ENCODE results near the gene BACE1-AS. TPM values are rescaled to one million over a fixed set of nuclear protein-coding genes. Genes with fewer than 3 reads are reported as not detected.

The BACE1-AS gene
- total RNA-seq, 1 experiment from 2014 or later = 3.6 TPM

- BruUV-seq (replicated peaks) = no TSS peak
- no peak overlapping the region for H3K9ac ChIP-seq (ENCODE audit: low read length)
- DNase-seq (no peak), ATAC-seq (no peak)
- no peak overlapping the region for H3K4me2 ChIP-seq (ENCODE audit: low read length)
- H3K27me3 ChIP-seq (ENCODE audit: low read length) = no peaks in the 10 kb centered on the region
- H3K79me2 ChIP-seq (ENCODE audit: low read length) = no peaks in the 10 kb centered on the region
- no peak overlapping the region for H3K4me3 ChIP-seq (ENCODE audit: low read length)
- no peaks in the 10 kb centered on the region for H3K4me1 ChIP-seq (ENCODE audit: insufficient read depth, low read length)
- H3K9me3 ChIP-seq (ENCODE audit: low read length) = no peaks in the 10 kb centered on the region
- intact Hi-C loops (cut with micrococcal nuclease) = no loop called here
- H3F3A ChIP-seq (ENCODE audit: low read length, unreplicated experiment) = no peaks in the 10 kb centered on the region
- H3K36me3 ChIP-seq (ENCODE audit: low read depth, low read length) = peaks cover 10% of the 10 kb centered on the region; the same call in 1 of the 2 replicates
- H4K20me1 ChIP-seq (ENCODE audit: low read length) = no peaks in the 10 kb centered on the region
- no peak overlapping the region for H3K27ac ChIP-seq (ENCODE audit: low read length)
- CTCF ChIA-PET = no interaction called here
- no peak overlapping the region for H2AFZ ChIP-seq (ENCODE audit: low read length)
- TF ChIP-seq CTCF (conservative IDR thresholded peaks at IDR 0.05; ENCODE audit: low read depth, low read length) = no peak
- no peak for TF ChIP-seq EZH2 (IDR thresholded peaks at IDR 0.05; ENCODE audit: low read length, unreplicated experiment)
- TF ChIP-seq EZH2phosphoT487 (IDR thresholded peaks at IDR 0.05; ENCODE audit: borderline replicate concordance, low read length) = no peak
- POLR2A ChIA-PET (ENCODE audit: unreplicated experiment) = no interaction called here
- no peaks in the 10 kb centered on the region for H3K9me2 ChIP-seq (replicated peaks; ENCODE audit: low read length)
These were observed 3.5 kb upstream of the BACE1-AS start for GRCh38 chr11:117287668-117288067.

- H3K9ac ChIP-seq (ENCODE audit: low read length) = no peak overlapping the region
- H3K36me3 ChIP-seq (ENCODE audit: low read depth, low read length) = peaks cover 6% of the 10 kb centered on the region; the same call in 1 of the 2 replicates
- BruUV-seq (replicated peaks) = no TSS peak
- H3K27me3 ChIP-seq (ENCODE audit: low read length) = no peaks in the 10 kb centered on the region
- no peaks in the 10 kb centered on the region for H3K79me2 ChIP-seq (ENCODE audit: low read length)
- no peaks in the 10 kb centered on the region for H3K9me2 ChIP-seq (replicated peaks; ENCODE audit: low read length)
- no peaks in the 10 kb centered on the region for H3F3A ChIP-seq (ENCODE audit: low read length, unreplicated experiment)
- CTCF ChIA-PET = no interaction called here
- no peaks in the 10 kb centered on the region for H4K20me1 ChIP-seq (ENCODE audit: low read length)
- no peaks in the 10 kb centered on the region for H3K4me1 ChIP-seq (ENCODE audit: insufficient read depth, low read length)
- intact Hi-C loops (cut with micrococcal nuclease) = no loop called here
- H2AFZ ChIP-seq (ENCODE audit: low read length) = no peak overlapping the region
- no peak for ATAC-seq
- POLR2A ChIA-PET (ENCODE audit: unreplicated experiment) = no interaction called here
- no peak overlapping the region for H3K27ac ChIP-seq (ENCODE audit: low read length)
- H3K4me2 ChIP-seq (ENCODE audit: low read length) = no peak overlapping the region
- no peak for TF ChIP-seq EZH2phosphoT487 (IDR thresholded peaks at IDR 0.05; ENCODE audit: borderline replicate concordance, low read length)
- no peak for TF ChIP-seq CTCF (conservative IDR thresholded peaks at IDR 0.05; ENCODE audit: low read depth, low read length)
- TF ChIP-seq EZH2 (IDR thresholded peaks at IDR 0.05; ENCODE audit: low read length, unreplicated experiment) = no peak
- no peaks in the 10 kb centered on the region for H3K9me3 ChIP-seq (ENCODE audit: low read length)
- H3K4me3 ChIP-seq (ENCODE audit: low read length) = no peak overlapping the region
- DNase-seq = no peak
These were observed 1.4 kb upstream of the BACE1-AS start for GRCh38 chr11:117289795-117290194.

GRCh38 chr11:117292616-117293015, 1.5 kb downstream of the BACE1-AS start:
- no peak for ATAC-seq
- intact Hi-C loops (cut with micrococcal nuclease) = no loop called here
- Histone ChIP-seq H3K4me1 (ENCODE audit: insufficient read depth, low read length) (no peaks in the 10 kb centered on the region), H3K27me3 (ENCODE audit: low read length) (no peaks in the 10 kb centered on the region), H3F3A (ENCODE audit: low read length, unreplicated experiment) (no peaks in the 10 kb centered on the region), H3K4me2 (ENCODE audit: low read length) (no peak overlapping the region), H4K20me1 (ENCODE audit: low read length) (no peaks in the 10 kb centered on the region), H3K36me3 (ENCODE audit: low read depth, low read length) (peaks cover 6% of the 10 kb centered on the region; the same call in 1 of the 2 replicates), H3K9ac (ENCODE audit: low read length) (no peak overlapping the region), H3K79me2 (ENCODE audit: low read length) (no peaks in the 10 kb centered on the region), H2AFZ (ENCODE audit: low read length) (no peak overlapping the region), H3K9me2 (replicated peaks; ENCODE audit: low read length) (no peaks in the 10 kb centered on the region), H3K27ac (ENCODE audit: low read length) (no peak overlapping the region), H3K4me3 (ENCODE audit: low read length) (no peak overlapping the region), H3K9me3 (ENCODE audit: low read length) (no peaks in the 10 kb centered on the region)
- ChIA-PET POLR2A (ENCODE audit: unreplicated experiment) (no interaction called here), CTCF (no interaction called here)
- no peak for DNase-seq
- BruUV-seq (replicated peaks) = no TSS peak
- TF ChIP-seq CTCF (conservative IDR thresholded peaks at IDR 0.05; ENCODE audit: low read depth, low read length) (no peak), EZH2 (IDR thresholded peaks at IDR 0.05; ENCODE audit: low read length, unreplicated experiment) (no peak), EZH2phosphoT487 (IDR thresholded peaks at IDR 0.05; ENCODE audit: borderline replicate concordance, low read length) (no peak)
